HCT116 (cell line): ENCODE data around the gene RRAS2. TPM values are rescaled to one million over a fixed set of nuclear protein-coding genes. Genes with fewer than 3 reads are reported as not detected.

ENCODE experiments used
- ATAC-seq: fragments of 200-7000 bp; cut with Tn5 transposase; 2 replicates; pipeline ENCODE4 v1.9.1; 2020; ENCODE audit warnings: mild to moderate bottlenecking, moderate library complexity
- BruUV-seq: library from RNA; stranded (reverse); fragments of 400-500 nt; replicated peaks from 2 replicates; lab custom pipeline; 2021; lab: Mats Ljungman, UMichigan
- CTCF ChIA-PET: fragments of 300-600 bp; sonication (Branson Sonifier 250); formaldehyde crosslinking; loops from one replicate; lab custom pipeline; 2021; ENCODE audit warnings: antibody characterized with exemption; lab: Charles Lee
- POLR2A ChIA-PET: fragments of 300-600, 350-600 bp; sonication (Branson Sonifier 250); formaldehyde crosslinking; loops from one replicate; lab custom pipeline; 2021; ENCODE audit warnings: antibody characterized with exemption; lab: Charles Lee
- RAD21 ChIA-PET, 2 experiments: fragments of 300-600 bp; sonication (Branson Sonifier 250); formaldehyde crosslinking; loops; one replicate each; lab custom pipeline; 2023; ENCODE audit warnings: low total read pairs in 2 of 2; ENCODE audit not compliant: uncharacterized antibody in 2 of 2, unreplicated experiment in 2 of 2, low non-redundant PET in 1 of 2; lab: Charles Lee
- DNase-seq: peaks from one replicate; pipeline ENCODE4 v3.0.0-alpha.2; 2010; ENCODE audit warnings: low read depth, low spot score
- H2AFZ ChIP-seq: fragments of 200-600 bp; shearing (Covaris generic), sonication (generic); 2 replicates; pipeline ENCODE4 v1.6.1; 2017; ENCODE audit warnings: low read depth, mixed run types, mixed read lengths, antibody characterized with exemption, low read length; ENCODE audit not compliant: poor library complexity, severe bottlenecking
- H3K27ac ChIP-seq: 2 replicates; pipeline ENCODE4 v1.5.1; 2012; ENCODE audit warnings: low read depth, low read length
- H3K27me3 ChIP-seq: fragments of 200-600 bp; sonication (generic); 2 replicates; pipeline ENCODE4 v1.6.1; 2016; ENCODE audit warnings: mixed run types, low read length, mixed read lengths; ENCODE audit not compliant: insufficient read depth
- H3K36me3 ChIP-seq, 2 experiments: fragments of 200-500 bp in 1 of 2; fragments of 200-600 bp in 1 of 2; sonication (Bioruptor generic) in 1 of 2; sonication (generic) in 1 of 2; 2 replicates each; pipeline versions ENCODE4 v1.5.1 to v1.6.1; 2014 to 2016; ENCODE audit warnings: low read length in 2 of 2, inconsistent platforms in 1 of 2, mixed read lengths in 1 of 2, mixed run types in 1 of 2; ENCODE audit not compliant: insufficient read depth in 2 of 2, control insufficient read depth in 1 of 2
- H3K4me1 ChIP-seq, 2 experiments: fragments of 200-600 bp in 1 of 2; sonication (generic) in 1 of 2; 2 replicates each; pipeline versions ENCODE4 v1.5.1 to v1.6.1; 2012 to 2017; ENCODE audit warnings: low read length in 2 of 2, inconsistent platforms in 1 of 2, mild to moderate bottlenecking in 1 of 2, mixed read lengths in 1 of 2, mixed run types in 1 of 2, moderate library complexity in 1 of 2; ENCODE audit not compliant: insufficient read depth in 2 of 2, control insufficient read depth in 1 of 2
- H3K4me2 ChIP-seq: fragments of 200-600 bp; sonication (generic); 2 replicates; pipeline ENCODE4 v1.6.1; 2017; ENCODE audit warnings: mixed run types, low read length, mixed read lengths
- H3K4me3 ChIP-seq, 2 experiments: fragments of 200-600 bp in 1 of 2; sonication (generic) in 1 of 2; replicated peaks in 1 of 2; 2 replicates each; pipeline ENCODE4 v1.5.1; 2011 to 2016; ENCODE audit warnings: low read length in 2 of 2, control low read depth in 1 of 2, low read depth in 1 of 2, mild to moderate bottlenecking in 1 of 2, mixed read lengths in 1 of 2, mixed run types in 1 of 2
- H3K79me2 ChIP-seq: fragments of 200-600 bp; sonication (generic); 2 replicates; pipeline ENCODE4 v1.6.1; 2017; ENCODE audit warnings: mild to moderate bottlenecking, mixed run types, low read length, moderate library complexity, mixed read lengths; ENCODE audit not compliant: insufficient read depth
- H3K9ac ChIP-seq: fragments of 200-600 bp; sonication (generic); 2 replicates; pipeline ENCODE4 v1.6.1; 2016; ENCODE audit warnings: low read length, mixed read lengths
- H3K9me2 ChIP-seq: fragments of 200-600 bp; sonication (generic), shearing (Covaris generic); 2 replicates; pipeline ENCODE4 v1.6.1; 2017; ENCODE audit warnings: mixed run types, mild to moderate bottlenecking, moderate library complexity; ENCODE audit not compliant: insufficient read depth
- H3K9me3 ChIP-seq, 2 experiments: fragments of 200-500 bp in 1 of 2; fragments of 200-600 bp in 1 of 2; sonication (Bioruptor generic) in 1 of 2; sonication (generic) in 1 of 2; 2 replicates each; pipeline ENCODE4 v1.6.1; 2014 to 2017; ENCODE audit warnings: low read length in 2 of 2, mixed read lengths in 2 of 2, inconsistent platforms in 1 of 2, low read depth in 1 of 2, mild to moderate bottlenecking in 1 of 2, mixed run types in 1 of 2, moderate library complexity in 1 of 2; ENCODE audit not compliant: control insufficient read depth in 1 of 2, insufficient read depth in 1 of 2
- H4K20me1 ChIP-seq: fragments of 200-600 bp; sonication (generic), shearing (Covaris generic); 2 replicates; pipeline ENCODE4 v1.6.1; 2017; ENCODE audit warnings: mixed run types, mild to moderate bottlenecking, moderate library complexity; ENCODE audit not compliant: insufficient read depth
- ATF3 ChIP-seq: IDR thresholded peaks from 2 replicates; pipeline ENCODE4 v1.6.1; 2012
- CTCF ChIP-seq, 3 experiments: fragments of 200-600 bp in 1 of 3; sonication (generic) in 1 of 3; IDR thresholded peaks in 2 of 3; conservative IDR thresholded peaks in 1 of 3; 2 replicates each; pipeline ENCODE4 v1.5.1; 2012 to 2017; ENCODE audit warnings: low read depth in 2 of 3, low read length in 2 of 3, antibody characterized with exemption in 1 of 3, borderline replicate concordance in 1 of 3, control low read depth in 1 of 3, mild to moderate bottlenecking in 1 of 3, mixed read lengths in 1 of 3, mixed run types in 1 of 3, moderate library complexity in 1 of 3; ENCODE audit not compliant: insufficient read depth in 1 of 3
- EZH2 ChIP-seq: fragments of 200-600 bp; sonication (generic); IDR thresholded peaks from 2 replicates; pipeline ENCODE4 v1.6.1; 2017; ENCODE audit warnings: antibody characterized with exemption, mixed run types
- SP1 ChIP-seq: IDR thresholded peaks from 2 replicates; pipeline ENCODE4 v1.6.1; 2012; ENCODE audit warnings: low read depth
- ZFX ChIP-seq: fragments of 450-650 bp; IDR thresholded peaks from 2 replicates; pipeline ENCODE4 v1.6.1; 2017
- ZNF274 ChIP-seq: fragments of 200-500 bp; sonication (Bioruptor generic); IDR thresholded peaks from 2 replicates; pipeline ENCODE4 v1.6.1; 2014; ENCODE audit warnings: mild to moderate bottlenecking, low read depth, low read length, inconsistent platforms
- intact Hi-C: fragments of 100-400 bp; cut with micrococcal nuclease; formaldehyde crosslinking; loops from 2 replicates; pipeline ENCODE4 v1.10.0; 2022
- total RNA-seq: library from RNA; stranded (reverse); gene quantifications from one replicate; pipeline ENCODE4 v1.2.1, GENCODE V29; 2021; ENCODE audit not compliant: unreplicated experiment

Gene RRAS2
- total RNA-seq, 1 experiment from 2014 or later: 54.5 TPM

GRCh38 chr11:14378171-14378570, 19.2 kb upstream of the RRAS2 start:
- Histone ChIP-seq H3K9me3 (no peaks in the 10 kb centered on the region), H2AFZ (no peak overlapping the region), H3K27me3 (no peaks in the 10 kb centered on the region), H3K79me2 (no peaks in the 10 kb centered on the region), H3K9me2 (no peaks in the 10 kb centered on the region), H3K36me3 (no peaks in the 10 kb centered on the region), H3K4me1 (peaks cover 4 to 21% of the 10 kb centered on the region in 2 experiments; a peak in 2 of 4 replicates), H3K27ac (no peak overlapping the region), H3K9ac (no peak overlapping the region), H3K4me2 (no peak overlapping the region), H3K4me3 (no peak overlapping the region), H4K20me1 (no peaks in the 10 kb centered on the region)
- ATAC-seq: no peak
- ChIA-PET POLR2A (no interaction called here), RAD21 (no interaction called here), CTCF (interaction anchor here (2.6 kb wide), 1 partner anchor 41 kb away, joined by 9 read pairs; no protein-coding TSS in a partner anchor)
- DNase-seq: no peak
- TF ChIP-seq ZNF274 (no peak), EZH2 (no peak), ATF3 (no peak)
- intact Hi-C loops: no loop called here
- no TSS peak for BruUV-seq

- no peaks in the 10 kb centered on the region for H3K9me2 ChIP-seq
- H3K4me1 ChIP-seq: peaks cover 4 to 21% of the 10 kb centered on the region in 2 experiments; a peak in 2 of 4 replicates
- no peak for ATAC-seq
- RAD21 ChIA-PET: no interaction called here
- POLR2A ChIA-PET: no interaction called here
- BruUV-seq: no TSS peak
- H3K9ac ChIP-seq: no peak overlapping the region
- H3K36me3 ChIP-seq: no peaks in the 10 kb centered on the region
- TF ChIP-seq CTCF (IDR thresholded peaks at IDR 0.05 in 2 of 3, conservative IDR thresholded peaks at IDR 0.05 in 1 of 3; ENCODE audit: borderline replicate concordance in 1 of 3, insufficient read depth in 1 of 3, low read depth in 2 of 3, low read length in 2 of 3): no peak
- no peak for TF ChIP-seq SP1
- TF ChIP-seq ATF3: no peak
- no peak for TF ChIP-seq ZFX
- H2AFZ ChIP-seq: no peak overlapping the region
- H3K27ac ChIP-seq: no peak overlapping the region
- CTCF ChIA-PET: interaction anchor here (2.6 kb wide), 1 partner anchor 42 kb away, joined by 9 read pairs; no protein-coding TSS in a partner anchor
- intact Hi-C loops: no loop called here
- no peaks in the 10 kb centered on the region for H3K79me2 ChIP-seq
- no peak overlapping the region for H3K4me2 ChIP-seq
- H3K9me3 ChIP-seq: no peaks in the 10 kb centered on the region
- no peak for DNase-seq
- no peaks in the 10 kb centered on the region for H4K20me1 ChIP-seq
- H3K4me3 ChIP-seq: no peak overlapping the region
- H3K27me3 ChIP-seq: no peaks in the 10 kb centered on the region
These were observed 17.9 kb upstream of the RRAS2 start for GRCh38 chr11:14376920-14377319.
